A549 (cell line): ENCODE measurements around the gene UBXN7. TPM values are rescaled to one million over a fixed set of nuclear protein-coding genes. Genes with fewer than 3 reads are reported as not detected.
"Not testable (repeated sequence)": the region's sequence is repeated elsewhere in the genome, so short reads cannot be mapped to it uniquely, and the experiment has no call there.

Experiments
- ATAC-seq, 2 experiments: fragments of 200-7000 bp in 1 of 2; fragments of >200 bp in 1 of 2; cut with Nextera tagmentation in 1 of 2; cut with Tn5 transposase in 1 of 2; 3 replicates each; pipeline versions ENCODE4 v1.8.0 to v1.9.1; 2018 to 2020; ENCODE audit warnings: mild to moderate bottlenecking in 1 of 2, moderate library complexity in 1 of 2
- CTCF ChIA-PET: fragments of 300-600 bp; sonication (Branson Sonifier 250); formaldehyde crosslinking; extraction: SDS; loops from one replicate; lab custom pipeline; 2021; ENCODE audit warnings: antibody characterized with exemption, inconsistent platforms; lab: Yijun Ruan, JAX
- POLR2A ChIA-PET: fragments of 350-600 bp; formaldehyde crosslinking; extraction: SDS; loops from one replicate; lab custom pipeline; 2021; ENCODE audit warnings: antibody characterized with exemption, inconsistent platforms; lab: Yijun Ruan, JAX
- DNase-seq, 2 experiments: peaks; one replicate each; pipeline versions ENCODE4 v3.0.0 to v3.0.0-alpha.2; 2011 to 2016; ENCODE audit warnings: low read depth in 1 of 2, low spot score in 1 of 2
- FAIRE-seq: peaks from 2 replicates; lab custom pipeline; 2011; peaks lifted over from hg19 to GRCh38; lab: Jason Lieb, UNC
- H3K27ac ChIP-seq, 2 experiments: fragments of >200 bp; sonication (Bioruptor Twin); formaldehyde crosslinking; 3 replicates each; pipeline ENCODE4 v1.5.1; 2016 to 2017
- H3K4me1 ChIP-seq: fragments of >200 bp; sonication (Bioruptor Twin); formaldehyde crosslinking; 3 replicates; pipeline ENCODE4 v1.6.1; 2016
- H3K4me2 ChIP-seq: fragments of >200 bp; sonication (Bioruptor Twin); formaldehyde crosslinking; 3 replicates; pipeline ENCODE4 v1.6.1; 2016
- H3K4me3 ChIP-seq: fragments of >200 bp; sonication (Bioruptor Twin); formaldehyde crosslinking; 3 replicates; pipeline ENCODE4 v1.5.1; 2016
- H3K9me3 ChIP-seq: fragments of >200 bp; sonication (Bioruptor Twin); formaldehyde crosslinking; 3 replicates; pipeline ENCODE4 v1.6.1; 2016
- ATOH8 ChIP-seq: fragments of 250-450 bp; sonication (Bioruptor Pico); IDR thresholded peaks from 2 replicates; pipeline ENCODE4 v1.5.0; 2020; ENCODE audit warnings: low read depth, mild to moderate bottlenecking, moderate library complexity
- BHLHE40 ChIP-seq: IDR thresholded peaks from 2 replicates; pipeline ENCODE4 v1.6.1; 2012; ENCODE audit warnings: low read depth, low read length, inconsistent platforms
- CBX2 ChIP-seq: fragments of 200-600 bp; sonication (generic); IDR thresholded peaks from 2 replicates; pipeline ENCODE4 v1.6.1; 2016; ENCODE audit warnings: low read depth, mild to moderate bottlenecking, borderline replicate concordance
- CBX8 ChIP-seq: fragments of 200-600 bp; sonication (generic); IDR thresholded peaks from 2 replicates; pipeline ENCODE4 v1.6.1; 2016
- CEBPB ChIP-seq, 2 experiments: fragments of >200 bp in 1 of 2; sonication (Bioruptor Twin) in 1 of 2; formaldehyde crosslinking in 1 of 2; IDR thresholded peaks; 2 replicates each; pipeline ENCODE4 v1.6.1; 2012 to 2016
- CHD4 ChIP-seq: fragments of 200-600 bp; sonication (generic); IDR thresholded peaks from 2 replicates; pipeline ENCODE4 v1.6.1; 2016; ENCODE audit warnings: antibody characterized with exemption, mild to moderate bottlenecking, borderline replicate concordance
- CTCF ChIP-seq: fragments of >200 bp; sonication (Bioruptor Twin); formaldehyde crosslinking; IDR thresholded peaks from 3 replicates; pipeline ENCODE4 v1.5.1; 2016
- EHF ChIP-seq: fragments of 250-450 bp; sonication (Bioruptor Pico); IDR thresholded peaks from 2 replicates; pipeline ENCODE4 v1.5.0; 2020; ENCODE audit warnings: mild to moderate bottlenecking
- ELK1 ChIP-seq: fragments of 150-350 bp; IDR thresholded peaks from 2 replicates; pipeline ENCODE4 v1.6.1; 2014; ENCODE audit warnings: low read depth, mild to moderate bottlenecking, low read length
- FOSB ChIP-seq: fragments of 250-450 bp; sonication (Bioruptor Pico); IDR thresholded peaks from 2 replicates; pipeline ENCODE4 v1.5.0; 2020; ENCODE audit warnings: mild to moderate bottlenecking, moderate library complexity
- FOSL2 ChIP-seq, 2 experiments: fragments of 450-650 bp in 1 of 2; fragments of >200 bp in 1 of 2; sonication (Bioruptor Twin) in 1 of 2; formaldehyde crosslinking; IDR thresholded peaks; 2 replicates each; pipeline versions ENCODE4 v1.5.0 to v1.6.1; 2016 to 2020; ENCODE audit warnings: mild to moderate bottlenecking in 1 of 2, moderate library complexity in 1 of 2
- FOXS1 ChIP-seq: fragments of 250-450 bp; sonication (Bioruptor Pico); IDR thresholded peaks from 2 replicates; pipeline ENCODE4 v1.5.0; 2020; ENCODE audit warnings: mild to moderate bottlenecking, moderate library complexity
- GATA3 ChIP-seq: IDR thresholded peaks from 2 replicates; pipeline ENCODE4 v1.6.1; 2012; ENCODE audit warnings: borderline replicate concordance
- HDAC2 ChIP-seq: fragments of 200-600 bp; sonication (generic); IDR thresholded peaks from 2 replicates; pipeline ENCODE4 v1.6.1; 2016
- HES2 ChIP-seq: fragments of >200 bp; sonication (Bioruptor Twin); formaldehyde crosslinking; IDR thresholded peaks from 2 replicates; pipeline ENCODE4 v1.6.1; 2016
- HEYL ChIP-seq: fragments of 250-450 bp; sonication (Bioruptor Pico); IDR thresholded peaks from 2 replicates; pipeline ENCODE4 v1.8.0; 2021; ENCODE audit warnings: mild to moderate bottlenecking, moderate library complexity
- HMGXB4 ChIP-seq: fragments of 250-450 bp; sonication (Bioruptor Pico); IDR thresholded peaks from 2 replicates; pipeline ENCODE4 v1.5.0; 2021; ENCODE audit warnings: mild to moderate bottlenecking, moderate library complexity, borderline replicate concordance
- HOXA7 ChIP-seq: fragments of 250-450 bp; sonication (Bioruptor Pico); IDR thresholded peaks from 2 replicates; pipeline ENCODE4 v1.5.0; 2020; ENCODE audit warnings: mild to moderate bottlenecking, moderate library complexity
- JUNB ChIP-seq: fragments of >200 bp; sonication (Bioruptor Twin); formaldehyde crosslinking; IDR thresholded peaks from 2 replicates; pipeline ENCODE4 v1.6.1; 2016
- MAX ChIP-seq: IDR thresholded peaks from 2 replicates; pipeline ENCODE4 v1.6.1; 2012
- PBX3 ChIP-seq: IDR thresholded peaks from 2 replicates; pipeline ENCODE4 v1.6.1; 2012
- PHF8 ChIP-seq: fragments of 200-600 bp; sonication (generic); IDR thresholded peaks from 2 replicates; pipeline ENCODE4 v1.6.1; 2016; ENCODE audit warnings: low read depth, mild to moderate bottlenecking, antibody characterized with exemption, moderate library complexity, borderline replicate concordance
- POLR2A ChIP-seq: IDR thresholded peaks from 2 replicates; pipeline ENCODE4 v1.6.1; 2012; ENCODE audit warnings: mild to moderate bottlenecking, low read length
- RAD21 ChIP-seq, 2 experiments: fragments of >200 bp in 1 of 2; sonication (Bioruptor Twin) in 1 of 2; formaldehyde crosslinking in 1 of 2; IDR thresholded peaks in 1 of 2; conservative IDR thresholded peaks in 1 of 2; 2 replicates in 1 of 2; 3 replicates in 1 of 2; pipeline ENCODE4 v1.6.1; 2012 to 2018; ENCODE audit warnings: inconsistent platforms in 1 of 2
- RARB ChIP-seq: fragments of 250-450 bp; sonication (Bioruptor Pico); IDR thresholded peaks from 2 replicates; pipeline ENCODE4 v1.8.0; 2021; ENCODE audit warnings: mild to moderate bottlenecking, moderate library complexity
- RFX5 ChIP-seq: fragments of 450-650 bp; IDR thresholded peaks from 2 replicates; pipeline ENCODE4 v1.7.1; 2014; ENCODE audit warnings: antibody characterized with exemption, mild to moderate bottlenecking, moderate library complexity
- TP53 ChIP-seq: fragments of 250-450 bp; sonication (Bioruptor Pico); IDR thresholded peaks from 2 replicates; pipeline ENCODE4 v1.5.0; 2021; ENCODE audit warnings: mild to moderate bottlenecking, moderate library complexity
- ZFP36 ChIP-seq: fragments of 450-650 bp; IDR thresholded peaks from 2 replicates; pipeline ENCODE4 v1.6.1; 2014; ENCODE audit warnings: borderline replicate concordance; ENCODE audit not compliant: partially characterized antibody
- WGBS: methylation state at CpG from one replicate; pipeline ENCODE4 v1.1.6; 2017; ENCODE audit errors: missing lambda C conversion rate; 5-methylcytosine and 5-hydroxymethylcytosine counted together
- polyA plus RNA-seq, 4 experiments: library from polyadenylated mRNA; depleted of rRNA in 3 of 4; stranded (reverse); fragments of >200 nt; fragmentation: RNase III in 1 of 4; extraction: RNeasy Plus Mini Kit Qiagen cat#74134 plus additional on column Dnase treatment in 1 of 4; gene quantifications; 2 replicates in 3 of 4; 3 replicates in 1 of 4; pipeline ENCODE4 v1.2.3, GENCODE V29; 2011 to 2017

Gene UBXN7
- polyA plus RNA-seq, 2 of the 4 experiments (the other 2 are of a cell fraction), result 7.9 to 14.5 TPM

GRCh38 chr3:196463804-196464203 lies 31.6 kb upstream of the UBXN7 start:
- no peak overlapping the region for H3K27ac ChIP-seq
- H3K9me3 ChIP-seq, result no peaks in the 10 kb centered on the region
- 83% methylated on average over 3 of the region's 3 CpGs for WGBS
- no peak overlapping the region for H3K4me3 ChIP-seq
- POLR2A ChIA-PET, result no interaction called here
- no peaks in the 10 kb centered on the region for H3K4me1 ChIP-seq
- CTCF ChIA-PET, result no interaction called here
- no peak for FAIRE-seq
- DNase-seq, result no peak
- no peak overlapping the region for H3K4me2 ChIP-seq
- TF ChIP-seq CHD4 (no peak), FOSL2 (IDR thresholded peaks at IDR 0.05) (no peak), FOSL2 (CRISPR knock-in tag; IDR thresholded peaks at IDR 0.05) (no peak), HES2 (no peak), HDAC2 (no peak), ATOH8 (CRISPR knock-in tag) (no peak), HOXA7 (CRISPR knock-in tag) (no peak), GATA3 (no peak), PBX3 (no peak), RARB (CRISPR knock-in tag) (no peak), RFX5 (no peak), ELK1 (no peak), RAD21 (conservative IDR thresholded peaks at IDR 0.05 in 1 of 2, IDR thresholded peaks at IDR 0.05 in 1 of 2) (no peak), HMGXB4 (CRISPR knock-in tag) (no peak), MAX (no peak), CTCF (no peak)
- no peak for ATAC-seq

GRCh38 chr3:196463478-196463756 lies 31.2 kb upstream of the UBXN7 start:
- Histone ChIP-seq H3K27ac (no peak overlapping the region), H3K4me1 (no peaks in the 10 kb centered on the region), H3K4me2 (no peak overlapping the region), H3K9me3 (no peaks in the 10 kb centered on the region), H3K4me3 (no peak overlapping the region)
- FAIRE-seq (no peak), DNase-seq (no peak), ATAC-seq (no peak)
- POLR2A ChIA-PET, result no interaction called here
- TF ChIP-seq CBX8, result no peak
- no peak for TF ChIP-seq ZFP36
- no peak for TF ChIP-seq CHD4
- TF ChIP-seq PHF8, result no peak
- TF ChIP-seq RARB (CRISPR knock-in tag), result no peak
- no peak for TF ChIP-seq HEYL (CRISPR knock-in tag)
- TF ChIP-seq CBX2, result no peak
- no peak for TF ChIP-seq HOXA7 (CRISPR knock-in tag)
- TF ChIP-seq EHF, result no peak
- no peak for TF ChIP-seq BHLHE40
- TF ChIP-seq MAX, result no peak
- no peak for TF ChIP-seq POLR2A
- TF ChIP-seq FOXS1, result no peak
- TF ChIP-seq TP53, result no peak
- TF ChIP-seq CEBPB (IDR thresholded peaks at IDR 0.05), result no peak
- no peak for TF ChIP-seq JUNB
- no peak for TF ChIP-seq FOSB
- CTCF ChIA-PET, result no interaction called here
- 75% methylated on average over 2 of the region's 2 CpGs for WGBS

- CTCF ChIA-PET, H3K4me3 ChIP-seq, H3K4me2 ChIP-seq, H3K9me3 ChIP-seq, H3K27ac ChIP-seq, H3K4me1 ChIP-seq, FAIRE-seq, ATAC-seq, POLR2A ChIA-PET, DNase-seq: not testable (repeated sequence)
- 93% methylated on average over 1 of the region's 1 CpG for WGBS
Observed at GRCh38 chr3:196462680-196463477, 30.7 kb upstream of the UBXN7 start.
